HepG2 (cell line): ENCODE measurements around the gene TAPBP. TPM values are rescaled to one million over a fixed set of nuclear protein-coding genes. Genes with fewer than 3 reads are reported as not detected.

Experiments
- CHCHD3 ChIP-seq: sonication (generic); formaldehyde crosslinking; IDR thresholded peaks from 2 replicates; pipeline ENCODE4 v1.8.0; 2022; ENCODE audit warnings: mild to moderate bottlenecking, missing genetic modification reagents, moderate library complexity
- GATA4 ChIP-seq: sonication (generic); IDR thresholded peaks from 2 replicates; pipeline ENCODE4 v1.6.1; 2016; ENCODE audit warnings: antibody characterized with exemption, low read depth, borderline replicate concordance
- HIVEP1 ChIP-seq: sonication (generic); formaldehyde crosslinking; IDR thresholded peaks from 2 replicates; pipeline ENCODE4 v1.4.0; 2020; ENCODE audit warnings: mild to moderate bottlenecking, missing genetic modification reagents
- KLF9 ChIP-seq: IDR thresholded peaks from 2 replicates; pipeline ENCODE4 v1.6.1; 2016; ENCODE audit warnings: low read depth
- MAFF ChIP-seq: IDR thresholded peaks from 2 replicates; pipeline ENCODE4 v1.6.1; 2011; ENCODE audit warnings: low read depth, low read length, improper control_type of control experiment
- MED1 ChIP-seq: sonication (generic); formaldehyde crosslinking; IDR thresholded peaks from 2 replicates; pipeline ENCODE4 v1.4.0; 2020; ENCODE audit warnings: missing genetic modification reagents
- NR2F1 ChIP-seq, 2 experiments: fragments of 450-650 bp in 1 of 2; formaldehyde crosslinking in 1 of 2; IDR thresholded peaks; 2 replicates each; pipeline versions ENCODE4 v1.5.0 to v1.6.1; 2016 to 2020; ENCODE audit warnings: mild to moderate bottlenecking in 1 of 2, missing compliant biosample characterization in 1 of 2, missing genetic modification reagents in 1 of 2, moderate library complexity in 1 of 2
- NR2F6 ChIP-seq, 2 experiments: IDR thresholded peaks; 2 replicates each; pipeline ENCODE4 v1.6.1; 2016; ENCODE audit warnings: antibody characterized with exemption in 1 of 2, mild to moderate bottlenecking in 1 of 2
- PLRG1 ChIP-seq: fragments of 450-650 bp; conservative IDR thresholded peaks from 2 replicates; pipeline ENCODE4 v1.6.1; 2016
- RCOR2 ChIP-seq: IDR thresholded peaks from 2 replicates; pipeline ENCODE4 v1.6.1; 2016; ENCODE audit warnings: missing biosample characterization, missing genetic modification reagents
- RFX3 ChIP-seq: IDR thresholded peaks from 2 replicates; pipeline ENCODE4 v1.6.1; 2016; ENCODE audit warnings: missing biosample characterization, missing genetic modification reagents
- SALL1 ChIP-seq: sonication (generic); formaldehyde crosslinking; IDR thresholded peaks from 2 replicates; pipeline ENCODE4 v1.8.0; 2022; ENCODE audit warnings: mild to moderate bottlenecking, missing genetic modification reagents
- SETDB1 ChIP-seq: sonication (generic); formaldehyde crosslinking; IDR thresholded peaks from 2 replicates; pipeline ENCODE4 v1.5.1; 2020; ENCODE audit warnings: missing genetic modification reagents, mild to moderate bottlenecking, borderline replicate concordance
- SYNCRIP ChIP-seq: fragments of 200-400 bp; formaldehyde crosslinking; IDR thresholded peaks from 2 replicates; pipeline ENCODE4 v1.6.1; 2018; ENCODE audit warnings: mild to moderate bottlenecking, low read depth, low read length; ENCODE audit not compliant: insufficient read depth
- ZNF224 ChIP-seq: sonication (generic); formaldehyde crosslinking; IDR thresholded peaks from 2 replicates; pipeline ENCODE4 v1.5.0; 2020; ENCODE audit warnings: mild to moderate bottlenecking, missing genetic modification reagents
- ZNF234 ChIP-seq: sonication (generic); formaldehyde crosslinking; conservative IDR thresholded peaks from 2 replicates; pipeline ENCODE4 v1.5.1; 2020; ENCODE audit warnings: mild to moderate bottlenecking, missing genetic modification reagents
- ZNF274 ChIP-seq: sonication (generic); formaldehyde crosslinking; IDR thresholded peaks from 2 replicates; pipeline ENCODE4 v1.5.1; 2020; ENCODE audit warnings: mild to moderate bottlenecking, missing genetic modification reagents
- ZNF432 ChIP-seq: sonication (generic); formaldehyde crosslinking; IDR thresholded peaks from 2 replicates; pipeline ENCODE4 v1.5.0; 2020; ENCODE audit warnings: missing genetic modification reagents, mild to moderate bottlenecking, borderline replicate concordance
- ZNF792 ChIP-seq: IDR thresholded peaks from 2 replicates; pipeline ENCODE4 v1.6.1; 2016
- polyA plus RNA-seq, 8 experiments: library from polyadenylated mRNA; depleted of rRNA in 3 of 8; stranded (reverse) in 7 of 8; unstranded in 1 of 8; fragments of >200 nt; fragmentation: Illumina TruSeq in 4 of 8; extraction: Trizol in 4 of 8; gene quantifications; 2 replicates each; pipeline versions ENCODE4 v1.2.1 to v1.2.3, GENCODE V29; 2011 to 2016; ENCODE audit warnings: low read depth in 4 of 8, missing spikeins in 1 of 8, mixed read lengths in 1 of 8; ENCODE audit not compliant: insufficient read depth in 1 of 8
- total RNA-seq, 5 experiments: library from RNA; depleted of rRNA; stranded (reverse); fragments of >200 nt; fragmentation: Illumina TruSeq; extraction: Trizol; gene quantifications; 2 replicates each; pipeline ENCODE4 v1.2.3, GENCODE V29; 2016; ENCODE audit warnings: low read depth in 1 of 5
- TF ChIP-seq, protein P1 (sequence below): sonication (generic); formaldehyde crosslinking; IDR thresholded peaks from 2 replicates; pipeline ENCODE4 v1.5.1; 2020; ENCODE audit warnings: mild to moderate bottlenecking, missing genetic modification reagents, borderline replicate concordance
- TF ChIP-seq, protein P2 (sequence below): sonication (generic); formaldehyde crosslinking; IDR thresholded peaks from 2 replicates; pipeline ENCODE4 v1.5.1; 2020; ENCODE audit warnings: missing genetic modification reagents, mild to moderate bottlenecking, borderline replicate concordance
- TF ChIP-seq, protein P3 (sequence below): sonication (generic); formaldehyde crosslinking; IDR thresholded peaks from 2 replicates; pipeline ENCODE4 v1.4.0; 2020; ENCODE audit warnings: missing genetic modification reagents
- TF ChIP-seq, protein P4 (sequence below): IDR thresholded peaks from 2 replicates; pipeline ENCODE4 v1.6.1; 2016
- TF ChIP-seq, protein P5 (sequence below): sonication (generic); formaldehyde crosslinking; conservative IDR thresholded peaks from 2 replicates; pipeline ENCODE4 v1.8.1; 2023; ENCODE audit warnings: missing genetic modification reagents

The TAPBP gene
- total and polyA plus RNA-seq, 2 of the 13 experiments (the other 11 are each of a cell fraction or from before 2014, with no cell fraction given), result 27.4 to 32.3 TPM

DNA sequence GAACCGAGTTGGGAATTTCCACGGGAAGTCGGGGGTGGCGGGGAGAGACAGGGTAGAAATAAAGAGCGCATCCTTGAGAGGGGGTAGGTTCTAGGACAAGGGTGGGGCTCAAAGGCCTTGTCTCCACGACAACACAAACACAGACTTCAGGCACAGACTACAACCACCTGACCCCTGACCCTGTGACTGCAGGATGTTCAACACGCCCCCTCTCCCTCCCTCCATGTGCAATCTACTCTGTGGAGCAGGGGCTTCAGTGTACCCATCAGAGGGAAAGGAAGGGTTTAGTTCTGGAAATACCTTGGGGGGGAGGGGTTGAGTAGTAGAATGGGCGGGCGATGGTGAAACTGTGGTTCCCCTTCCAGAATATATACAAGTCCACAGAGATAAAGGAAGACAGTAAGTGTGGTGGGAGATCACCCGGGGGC lies 651 bp upstream of the TAPBP start (continued):
- TF ChIP-seq, protein P1, sequence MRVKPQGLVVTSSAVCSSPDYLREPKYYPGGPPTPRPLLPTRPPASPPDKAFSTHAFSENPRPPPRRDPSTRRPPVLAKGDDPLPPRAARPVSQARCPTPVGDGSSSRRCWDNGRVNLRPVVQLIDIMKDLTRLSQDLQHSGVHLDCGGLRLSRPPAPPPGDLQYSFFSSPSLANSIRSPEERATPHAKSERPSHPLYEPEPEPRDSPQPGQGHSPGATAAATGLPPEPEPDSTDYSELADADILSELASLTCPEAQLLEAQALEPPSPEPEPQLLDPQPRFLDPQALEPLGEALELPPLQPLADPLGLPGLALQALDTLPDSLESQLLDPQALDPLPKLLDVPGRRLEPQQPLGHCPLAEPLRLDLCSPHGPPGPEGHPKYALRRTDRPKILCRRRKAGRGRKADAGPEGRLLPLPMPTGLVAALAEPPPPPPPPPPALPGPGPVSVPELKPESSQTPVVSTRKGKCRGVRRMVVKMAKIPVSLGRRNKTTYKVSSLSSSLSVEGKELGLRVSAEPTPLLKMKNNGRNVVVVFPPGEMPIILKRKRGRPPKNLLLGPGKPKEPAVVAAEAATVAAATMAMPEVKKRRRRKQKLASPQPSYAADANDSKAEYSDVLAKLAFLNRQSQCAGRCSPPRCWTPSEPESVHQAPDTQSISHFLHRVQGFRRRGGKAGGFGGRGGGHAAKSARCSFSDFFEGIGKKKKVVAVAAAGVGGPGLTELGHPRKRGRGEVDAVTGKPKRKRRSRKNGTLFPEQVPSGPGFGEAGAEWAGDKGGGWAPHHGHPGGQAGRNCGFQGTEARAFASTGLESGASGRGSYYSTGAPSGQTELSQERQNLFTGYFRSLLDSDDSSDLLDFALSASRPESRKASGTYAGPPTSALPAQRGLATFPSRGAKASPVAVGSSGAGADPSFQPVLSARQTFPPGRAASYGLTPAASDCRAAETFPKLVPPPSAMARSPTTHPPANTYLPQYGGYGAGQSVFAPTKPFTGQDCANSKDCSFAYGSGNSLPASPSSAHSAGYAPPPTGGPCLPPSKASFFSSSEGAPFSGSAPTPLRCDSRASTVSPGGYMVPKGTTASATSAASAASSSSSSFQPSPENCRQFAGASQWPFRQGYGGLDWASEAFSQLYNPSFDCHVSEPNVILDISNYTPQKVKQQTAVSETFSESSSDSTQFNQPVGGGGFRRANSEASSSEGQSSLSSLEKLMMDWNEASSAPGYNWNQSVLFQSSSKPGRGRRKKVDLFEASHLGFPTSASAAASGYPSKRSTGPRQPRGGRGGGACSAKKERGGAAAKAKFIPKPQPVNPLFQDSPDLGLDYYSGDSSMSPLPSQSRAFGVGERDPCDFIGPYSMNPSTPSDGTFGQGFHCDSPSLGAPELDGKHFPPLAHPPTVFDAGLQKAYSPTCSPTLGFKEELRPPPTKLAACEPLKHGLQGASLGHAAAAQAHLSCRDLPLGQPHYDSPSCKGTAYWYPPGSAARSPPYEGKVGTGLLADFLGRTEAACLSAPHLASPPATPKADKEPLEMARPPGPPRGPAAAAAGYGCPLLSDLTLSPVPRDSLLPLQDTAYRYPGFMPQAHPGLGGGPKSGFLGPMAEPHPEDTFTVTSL (CRISPR knock-in tag), result no peak
- TF ChIP-seq SALL1, result no peak
- no peak for TF ChIP-seq HIVEP1
- TF ChIP-seq RFX3 (CRISPR knock-in tag), result peak; percentile 67
- TF ChIP-seq MAFF, result no peak
- TF ChIP-seq NR2F1 (CRISPR knock-in tag; IDR thresholded peaks at IDR 0.05), result peak; percentile 67 to 77
- TF ChIP-seq SETDB1 (CRISPR knock-in tag), result no peak
- no peak for TF ChIP-seq GATA4
- TF ChIP-seq, protein P2, sequence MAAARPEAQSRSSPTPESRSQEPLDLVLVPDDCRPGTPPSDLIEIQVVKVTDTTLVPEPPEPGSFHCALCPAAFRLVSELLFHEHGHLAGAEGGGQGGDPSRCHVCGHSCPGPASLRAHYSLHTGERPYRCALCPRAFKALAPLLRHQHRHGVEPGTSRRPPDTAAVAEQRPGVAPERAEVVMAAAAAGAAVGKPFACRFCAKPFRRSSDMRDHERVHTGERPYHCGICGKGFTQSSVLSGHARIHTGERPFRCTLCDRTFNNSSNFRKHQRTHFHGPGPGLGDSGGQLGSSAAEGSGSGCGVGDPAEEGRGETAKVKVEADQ, result no peak
- no peak for TF ChIP-seq SYNCRIP
- TF ChIP-seq ZNF234 (CRISPR knock-in tag), result no peak
- no peak for TF ChIP-seq KLF9
- TF ChIP-seq, protein P3, sequence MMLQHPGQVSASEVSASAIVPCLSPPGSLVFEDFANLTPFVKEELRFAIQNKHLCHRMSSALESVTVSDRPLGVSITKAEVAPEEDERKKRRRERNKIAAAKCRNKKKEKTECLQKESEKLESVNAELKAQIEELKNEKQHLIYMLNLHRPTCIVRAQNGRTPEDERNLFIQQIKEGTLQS (CRISPR knock-in tag), result no peak
- no peak for TF ChIP-seq ZNF792 (CRISPR knock-in tag)
- no peak for TF ChIP-seq RCOR2 (CRISPR knock-in tag)
- TF ChIP-seq, protein P4, sequence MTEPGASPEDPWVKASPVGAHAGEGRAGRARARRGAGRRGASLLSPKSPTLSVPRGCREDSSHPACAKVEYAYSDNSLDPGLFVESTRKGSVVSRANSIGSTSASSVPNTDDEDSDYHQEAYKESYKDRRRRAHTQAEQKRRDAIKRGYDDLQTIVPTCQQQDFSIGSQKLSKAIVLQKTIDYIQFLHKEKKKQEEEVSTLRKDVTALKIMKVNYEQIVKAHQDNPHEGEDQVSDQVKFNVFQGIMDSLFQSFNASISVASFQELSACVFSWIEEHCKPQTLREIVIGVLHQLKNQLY (CRISPR knock-in tag), result no peak
- no peak for TF ChIP-seq CHCHD3 (CRISPR knock-in tag)
- TF ChIP-seq, protein P5, sequence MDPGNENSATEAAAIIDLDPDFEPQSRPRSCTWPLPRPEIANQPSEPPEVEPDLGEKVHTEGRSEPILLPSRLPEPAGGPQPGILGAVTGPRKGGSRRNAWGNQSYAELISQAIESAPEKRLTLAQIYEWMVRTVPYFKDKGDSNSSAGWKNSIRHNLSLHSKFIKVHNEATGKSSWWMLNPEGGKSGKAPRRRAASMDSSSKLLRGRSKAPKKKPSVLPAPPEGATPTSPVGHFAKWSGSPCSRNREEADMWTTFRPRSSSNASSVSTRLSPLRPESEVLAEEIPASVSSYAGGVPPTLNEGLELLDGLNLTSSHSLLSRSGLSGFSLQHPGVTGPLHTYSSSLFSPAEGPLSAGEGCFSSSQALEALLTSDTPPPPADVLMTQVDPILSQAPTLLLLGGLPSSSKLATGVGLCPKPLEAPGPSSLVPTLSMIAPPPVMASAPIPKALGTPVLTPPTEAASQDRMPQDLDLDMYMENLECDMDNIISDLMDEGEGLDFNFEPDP (CRISPR knock-in tag), result no peak
- no peak for TF ChIP-seq ZNF432 (CRISPR knock-in tag)
- 0 out of 2 replicates have a peak, but pooled peaks have one; percentile 23 for TF ChIP-seq MED1
- no peak for TF ChIP-seq ZNF274 (CRISPR knock-in tag)
- TF ChIP-seq NR2F6 (IDR thresholded peaks at IDR 0.05), result peak; percentile 79
- TF ChIP-seq NR2F6 (CRISPR knock-in tag; IDR thresholded peaks at IDR 0.05), result peak; percentile 85
- no peak for TF ChIP-seq ZNF224 (CRISPR knock-in tag)
- no peak for TF ChIP-seq PLRG1
